Fibroblast of lung (primary cell): Measurements from ENCODE around the gene MB21D2.

Experiments used
- CTCF ChIP-seq, 2 donors: IDR thresholded peaks in 1 of 2; conservative IDR thresholded peaks in 1 of 2; 1 replicate in 1 of 2; 2 replicates in 1 of 2; pipeline ENCODE4 v1.5.1; 2011 to 2012; ENCODE audit warnings: low read length in 2 of 2, control low read depth in 1 of 2, inconsistent platforms in 1 of 2, low read depth in 1 of 2, mild to moderate bottlenecking in 1 of 2
- EZH2 ChIP-seq: IDR thresholded peaks from 2 replicates; pipeline ENCODE4 v1.5.1; 2012; ENCODE audit warnings: low read length, control low read depth, mild to moderate bottlenecking; ENCODE audit errors: missing control alignments

- TF ChIP-seq CTCF (conservative IDR thresholded peaks at IDR 0.05 in 1 of 2, IDR thresholded peaks at IDR 0.05 in 1 of 2; ENCODE audit: low read depth in 1 of 2, low read length in 2 of 2), result no peak
- TF ChIP-seq EZH2, result no peak
Observed at GRCh38 chr3:192835818-192836815, 81.5 kb downstream of the MB21D2 start.
